ENCODE data around the gene VAMP5.

GRCh38 chr2:85585781-85586105, 1.5 kb downstream of the VAMP5 start:
- TF ChIP-seq, protein P1, sequence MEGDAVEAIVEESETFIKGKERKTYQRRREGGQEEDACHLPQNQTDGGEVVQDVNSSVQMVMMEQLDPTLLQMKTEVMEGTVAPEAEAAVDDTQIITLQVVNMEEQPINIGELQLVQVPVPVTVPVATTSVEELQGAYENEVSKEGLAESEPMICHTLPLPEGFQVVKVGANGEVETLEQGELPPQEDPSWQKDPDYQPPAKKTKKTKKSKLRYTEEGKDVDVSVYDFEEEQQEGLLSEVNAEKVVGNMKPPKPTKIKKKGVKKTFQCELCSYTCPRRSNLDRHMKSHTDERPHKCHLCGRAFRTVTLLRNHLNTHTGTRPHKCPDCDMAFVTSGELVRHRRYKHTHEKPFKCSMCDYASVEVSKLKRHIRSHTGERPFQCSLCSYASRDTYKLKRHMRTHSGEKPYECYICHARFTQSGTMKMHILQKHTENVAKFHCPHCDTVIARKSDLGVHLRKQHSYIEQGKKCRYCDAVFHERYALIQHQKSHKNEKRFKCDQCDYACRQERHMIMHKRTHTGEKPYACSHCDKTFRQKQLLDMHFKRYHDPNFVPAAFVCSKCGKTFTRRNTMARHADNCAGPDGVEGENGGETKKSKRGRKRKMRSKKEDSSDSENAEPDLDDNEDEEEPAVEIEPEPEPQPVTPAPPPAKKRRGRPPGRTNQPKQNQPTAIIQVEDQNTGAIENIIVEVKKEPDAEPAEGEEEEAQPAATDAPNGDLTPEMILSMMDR (IDR thresholded peaks at IDR 0.05; ENCODE audit: borderline replicate concordance, extremely low read depth, low read length, poor library complexity, severe bottlenecking), result no peak
- TF ChIP-seq EZH2 (IDR thresholded peaks at IDR 0.05; ENCODE audit: borderline replicate concordance, low read depth, low read length, severe bottlenecking), result no peak
